A549 treated with AZD9567 at 1 μM for 4 hours (cell line): ENCODE data around the gene BICDL2. TPM values are rescaled to one million over a fixed set of nuclear protein-coding genes. Genes with fewer than 3 reads are reported as not detected.

Experiments used
- total RNA-seq: library from RNA; stranded (reverse); fragments of 200-300 nt; extraction: Qiagen RNA extraction; gene quantifications from 5 replicates; pipeline ENCODE4 v1.2.3, GENCODE V29; 2022; ENCODE audit not compliant: insufficient read depth

BICDL2 gene
- total RNA-seq, result not detected in 5 replicates

GRCh38 chr16:3036726-3037315 is at the start of gene BICDL2:
BICDL2 (minus strand) TSS chr16:3036944; CDS start chr16:3035496, 1,448 bp downstream.

GRCh38 chr16:3065069-3065741 is 28.5 kb upstream of the BICDL2 start, which contains the start of gene IL32:
IL32 (plus strand) TSS chr16:3065640; CDS start chr16:3065812, 172 bp downstream.

GRCh38 chr16:3045758-3046640 is 9.3 kb upstream of the BICDL2 start, which contains the start of gene MMP25:
MMP25 (plus strand) TSS chr16:3046561; CDS start chr16:3046918, 357 bp downstream.

GRCh38 chr16:3023669-3024478 is 12.9 kb downstream of the BICDL2 start, which contains the start of the genes HCFC1R1 and THOC6:
HCFC1R1 (minus strand) TSS chr16:3023942; CDS start chr16:3023941, 1 bp downstream.
THOC6 (plus strand) TSS chr16:3024035; CDS start chr16:3024327, 292 bp downstream.

GRCh38 chr16:3020247-3020603 is 16.5 kb downstream of the BICDL2 start, which contains the start of gene TNFRSF12A:
TNFRSF12A (plus strand) TSS chr16:3020368; CDS start chr16:3020398, 30 bp downstream.

GRCh38 chr16:3017794-3018506 is 18.8 kb downstream of the BICDL2 start, which contains the start of gene CLDN6:
CLDN6 (minus strand) TSS chr16:3018183; CDS start chr16:3016021, 2,162 bp downstream.

GRCh38 chr16:3012828-3013420 is 23.8 kb downstream of the BICDL2 start, which contains the start of gene CLDN9:
CLDN9 (plus strand) TSS chr16:3012923; CDS start chr16:3013363, 440 bp downstream.

GRCh38 chr16:2980227-2981176 is 56.2 kb downstream of the BICDL2 start, which contains the start of gene PKMYT1:
PKMYT1 (minus strand) TSS chr16:2980446; CDS start chr16:2979657, 789 bp downstream.

Other genes with a start within 250 kb of the BICDL2 start
- 0.06 TPM in 1 of 5 replicates, not detected in the others for gene PRSS33, start 249.4 kb downstream of the BICDL2 start, total RNA-seq
- not detected in 5 replicates for gene PRSS41, start 238.5 kb downstream of the BICDL2 start, total RNA-seq
- gene PRSS21, start 219.7 kb downstream of the BICDL2 start, total RNA-seq, result 0.16 to 0.24 TPM in 2 of 5 replicates, not detected in the others
- gene ZG16B, start 206.6 kb downstream of the BICDL2 start, total RNA-seq, result 0.49 to 0.80 TPM (median 0.66 TPM) in 4 of 5 replicates, not detected in the other
- gene PRSS22, start 178.8 kb downstream of the BICDL2 start, total RNA-seq, result 0.67 to 1.9 TPM (median 1.1 TPM) in 5 replicates
- gene FLYWCH2, start 153.7 kb downstream of the BICDL2 start, total RNA-seq, result 48.1 to 54.9 TPM (median 50.4 TPM) in 5 replicates
- gene FLYWCH1, start 125.0 kb downstream of the BICDL2 start, total RNA-seq, result 23.6 to 29.2 TPM (median 26.3 TPM) in 5 replicates
- gene KREMEN2, start 72.7 kb downstream of the BICDL2 start, total RNA-seq, result 2.0 to 2.5 TPM (median 2.1 TPM) in 4 of 5 replicates, not detected in the other
- gene PAQR4, start 67.6 kb downstream of the BICDL2 start, total RNA-seq, result 46.7 to 50.9 TPM (median 49.9 TPM) in 5 replicates
- gene PKMYT1, start 56.5 kb downstream of the BICDL2 start, total RNA-seq, result 68.3 to 98.4 TPM (median 93.8 TPM) in 5 replicates
- 0.37 to 0.71 TPM (median 0.42 TPM) in 4 of 5 replicates, not detected in the other for gene CLDN9, start 24.0 kb downstream of the BICDL2 start, total RNA-seq
- 0.18 to 1.2 TPM (median 0.28 TPM) in 5 replicates for gene CLDN6, start 18.8 kb downstream of the BICDL2 start, total RNA-seq
- gene TNFRSF12A, start 16.6 kb downstream of the BICDL2 start, total RNA-seq, result 438 to 673 TPM (median 603 TPM) in 5 replicates
- gene HCFC1R1, start 13.0 kb downstream of the BICDL2 start, total RNA-seq, result 226 to 241 TPM (median 237 TPM) in 5 replicates
- 26.4 to 38.3 TPM (median 35.7 TPM) in 5 replicates for gene THOC6, start 12.9 kb downstream of the BICDL2 start, total RNA-seq
- gene MMP25, start 9.6 kb upstream of the BICDL2 start, total RNA-seq, result 0.86 to 1.1 TPM (median 0.96 TPM) in 4 of 5 replicates, not detected in the other
- gene IL32, start 28.7 kb upstream of the BICDL2 start, total RNA-seq, result 13.0 to 37.1 TPM (median 22.9 TPM) in 5 replicates
- gene ZSCAN10, start 62.4 kb upstream of the BICDL2 start, total RNA-seq, result 0.03 TPM in 1 of 5 replicates, not detected in the others
- gene ZNF205, start 75.6 kb upstream of the BICDL2 start, total RNA-seq, result 12.9 to 15.4 TPM (median 14.2 TPM) in 5 replicates
- gene ZNF213, start 98.1 kb upstream of the BICDL2 start, total RNA-seq, result 12.4 to 13.5 TPM (median 12.8 TPM) in 5 replicates
- gene OR1F1, start 151.3 kb upstream of the BICDL2 start, total RNA-seq, result 0.13 to 0.31 TPM (median 0.26 TPM) in 4 of 5 replicates, not detected in the other
- gene ZNF200, start 198.2 kb upstream of the BICDL2 start, total RNA-seq, result 7.8 to 9.3 TPM (median 8.4 TPM) in 5 replicates
- gene MEFV, start 219.7 kb upstream of the BICDL2 start, total RNA-seq, result not detected in 5 replicates
- gene ZNF263, start 246.5 kb upstream of the BICDL2 start, total RNA-seq, result 33.5 to 39.6 TPM (median 36.7 TPM) in 5 replicates